Fibroblast of pulmonary artery (primary cell): Measurements from ENCODE around the gene ZBTB4.

Experiments
- DNase-seq: peaks from one replicate; pipeline ENCODE4 v3.0.0-alpha.2; 2010; ENCODE audit warnings: low read depth
- H3K4me3 ChIP-seq: replicated peaks from 2 replicates; pipeline ENCODE4 v1.5.1; 2011; ENCODE audit warnings: low read depth, mild to moderate bottlenecking, control low read depth, low read length, moderate library complexity
- CTCF ChIP-seq: IDR thresholded peaks from 2 replicates; pipeline ENCODE4 v1.5.1; 2011; ENCODE audit warnings: mild to moderate bottlenecking, control low read depth, low read length, inconsistent platforms; ENCODE audit errors: missing control alignments

The ZBTB4 gene

GRCh38 chr17:7464081-7464480 lies 15.3 kb downstream of the ZBTB4 start:
- no peak overlapping the region for H3K4me3 ChIP-seq
- no peak for TF ChIP-seq CTCF
- DNase-seq: no peak

- H3K4me3 ChIP-seq: no peak overlapping the region
- no peak for DNase-seq
- no peak for TF ChIP-seq CTCF
Observed at GRCh38 chr17:7463372-7463846, 16.0 kb downstream of the ZBTB4 start.

GRCh38 chr17:7462474-7463371 lies 16.7 kb downstream of the ZBTB4 start:
- H3K4me3 ChIP-seq: no peak overlapping the region
- no peak for TF ChIP-seq CTCF
- DNase-seq: no peak

GRCh38 chr17:7460850-7461660 lies 18.4 kb downstream of the ZBTB4 start:
- DNase-seq: no peak
- no peak overlapping the region for H3K4me3 ChIP-seq
- no peak for TF ChIP-seq CTCF

GRCh38 chr17:7459961-7460545 lies 19.4 kb downstream of the ZBTB4 start:
- H3K4me3 ChIP-seq: no peak overlapping the region
- DNase-seq: no peak
- TF ChIP-seq CTCF: no peak

- no peak for DNase-seq
- no peak overlapping the region for H3K4me3 ChIP-seq
- TF ChIP-seq CTCF: no peak
Observed at GRCh38 chr17:7448461-7448860, 31.0 kb downstream of the ZBTB4 start.
